Adipocyte (in vitro differentiated cells): ENCODE data around the gene UBE2O.

Experiments used
- DNase-seq: peaks from one replicate; pipeline ENCODE4 v3.0.0-alpha.2; 2015; ENCODE audit warnings: low read depth
- H3K27me3 ChIP-seq: replicated peaks from 2 replicates; pipeline ENCODE4 v1.7.0; 2013; ENCODE audit warnings: mild to moderate bottlenecking, low read length, moderate library complexity; ENCODE audit not compliant: control insufficient read depth, insufficient read depth
- H3K36me3 ChIP-seq: 2 replicates; pipeline ENCODE4 v1.7.0; 2013; ENCODE audit warnings: low read length, mild to moderate bottlenecking, moderate library complexity; ENCODE audit not compliant: control insufficient read depth, insufficient read depth, severe bottlenecking
- H3K4me1 ChIP-seq: 2 replicates; pipeline ENCODE4 v1.7.0; 2013; ENCODE audit warnings: mild to moderate bottlenecking, low read length, moderate library complexity; ENCODE audit not compliant: control insufficient read depth, insufficient read depth
- H3K4me3 ChIP-seq: 2 replicates; pipeline ENCODE4 v1.7.0; 2013; ENCODE audit warnings: mild to moderate bottlenecking, low read length, moderate library complexity
- H3K9ac ChIP-seq: 2 replicates; pipeline ENCODE4 v1.7.0; 2013; ENCODE audit warnings: mild to moderate bottlenecking, low read length, moderate library complexity
- H3K9me3 ChIP-seq: 2 replicates; pipeline ENCODE4 v1.7.0; 2013; ENCODE audit warnings: mild to moderate bottlenecking, low read length, moderate library complexity; ENCODE audit not compliant: control insufficient read depth

UBE2O gene

DNA sequence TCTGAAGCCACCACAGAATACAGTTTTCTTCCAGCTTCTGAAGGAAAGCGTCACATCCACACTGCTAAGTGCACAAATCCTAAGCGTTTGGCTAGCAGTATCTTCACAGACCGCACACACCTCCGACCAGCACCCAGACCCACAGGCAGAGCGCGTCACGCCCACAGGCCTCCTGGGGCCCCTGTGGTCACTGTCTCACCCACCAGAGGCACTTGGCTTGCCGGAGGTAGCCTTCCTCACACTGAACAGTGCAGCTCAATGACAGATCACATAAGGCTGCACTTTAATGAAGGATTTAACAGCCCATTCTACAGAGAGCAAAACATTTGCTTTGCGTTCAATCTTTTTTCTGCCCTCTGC, 47.4 kb downstream of the UBE2O start:
- DNase-seq: no peak
- Histone ChIP-seq H3K9ac (no peak overlapping the region), H3K36me3 (peaks cover 36% of the 10 kb centered on the region), H3K9me3 (no peaks in the 10 kb centered on the region), H3K4me3 (no peak overlapping the region), H3K4me1 (peaks cover 10% of the 10 kb centered on the region), H3K27me3 (no peaks in the 10 kb centered on the region)

DNA sequence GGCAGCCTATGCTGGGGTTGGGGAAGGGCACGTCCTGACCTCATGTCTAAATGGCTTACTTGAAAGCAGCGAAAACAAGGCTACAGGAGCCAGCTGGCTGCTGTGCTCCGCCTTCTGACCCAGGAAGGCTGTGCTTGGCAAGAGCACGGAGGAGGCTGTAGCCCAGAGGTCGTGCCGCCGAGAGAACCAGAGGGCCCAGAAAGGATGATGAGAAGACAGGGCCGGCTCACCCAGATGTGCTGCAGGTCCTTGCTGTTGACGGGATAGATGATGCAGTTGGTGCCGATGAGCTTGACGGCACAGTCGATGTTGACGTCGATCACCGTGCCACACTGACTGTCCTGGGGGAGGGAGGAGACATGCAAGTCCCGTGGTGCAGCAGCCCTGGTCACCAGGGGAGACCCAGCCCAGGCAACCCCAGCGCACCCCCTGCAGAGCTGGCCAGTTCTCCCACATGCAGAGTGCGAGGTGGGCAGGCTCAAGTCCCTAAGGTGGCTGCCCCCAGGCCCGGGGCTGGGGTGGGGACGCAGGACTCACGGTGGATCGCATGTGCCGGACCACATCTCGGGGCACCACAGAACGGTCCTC, 47.9 kb downstream of the UBE2O start:
- no peak overlapping the region for H3K9ac ChIP-seq
- no peak for DNase-seq

DNA sequence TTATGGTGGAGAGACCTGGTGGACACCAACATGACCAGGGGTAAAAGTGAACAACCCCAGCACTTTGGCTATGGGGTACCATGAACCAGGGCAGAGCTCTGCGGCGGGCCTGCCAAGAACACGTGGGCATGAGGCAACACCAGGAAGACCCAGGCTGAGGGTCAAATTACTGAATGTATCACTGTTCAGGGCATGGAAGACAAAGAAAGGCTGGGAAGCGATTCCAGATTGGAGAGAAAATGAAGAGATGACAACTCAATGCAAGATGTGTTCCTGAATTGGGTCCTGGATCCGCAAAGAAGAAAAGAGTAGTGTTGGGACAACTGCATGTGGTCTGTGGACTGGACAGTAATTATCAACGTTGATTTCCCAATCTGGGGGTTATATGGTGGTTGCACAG, 48.7 kb downstream of the UBE2O start:
- Histone ChIP-seq H3K36me3 (peaks cover 39% of the 10 kb centered on the region), H3K4me1 (peaks cover 10% of the 10 kb centered on the region), H3K9me3 (no peaks in the 10 kb centered on the region), H3K27me3 (no peaks in the 10 kb centered on the region), H3K9ac (no peak overlapping the region), H3K4me3 (no peak overlapping the region)
- DNase-seq: no peak

More for the DNA sequence above, 47.9 kb downstream of the UBE2O start:
- Histone ChIP-seq H3K9me3 (no peaks in the 10 kb centered on the region), H3K4me3 (no peak overlapping the region), H3K36me3 (peaks cover 36% of the 10 kb centered on the region), H3K27me3 (no peaks in the 10 kb centered on the region), H3K4me1 (peaks cover 10% of the 10 kb centered on the region)

DNA sequence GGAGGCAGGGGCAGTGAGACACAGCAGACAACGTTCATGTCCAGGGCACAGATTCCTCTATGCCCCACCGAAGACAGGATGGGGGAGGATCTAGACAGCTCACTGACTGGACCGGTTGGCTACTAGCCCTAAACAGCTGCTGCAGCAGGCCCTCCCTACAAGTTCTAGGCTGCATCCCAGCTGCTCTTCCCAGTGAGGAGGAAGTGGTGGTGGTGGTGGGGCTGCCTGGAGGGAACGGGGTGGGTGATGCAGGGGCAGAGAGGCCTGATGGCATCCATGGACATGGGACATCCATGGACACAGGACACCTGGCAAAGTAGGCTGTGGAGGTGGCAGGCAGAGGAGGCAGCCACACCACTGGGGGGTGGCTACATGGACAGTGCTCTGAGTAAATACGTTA, 50.2 kb downstream of the UBE2O start:
- Histone ChIP-seq H3K4me1 (peaks cover 10% of the 10 kb centered on the region), H3K9ac (no peak overlapping the region), H3K4me3 (no peak overlapping the region), H3K9me3 (no peaks in the 10 kb centered on the region), H3K36me3 (peaks cover 55% of the 10 kb centered on the region), H3K27me3 (no peaks in the 10 kb centered on the region)
- DNase-seq: no peak

DNA sequence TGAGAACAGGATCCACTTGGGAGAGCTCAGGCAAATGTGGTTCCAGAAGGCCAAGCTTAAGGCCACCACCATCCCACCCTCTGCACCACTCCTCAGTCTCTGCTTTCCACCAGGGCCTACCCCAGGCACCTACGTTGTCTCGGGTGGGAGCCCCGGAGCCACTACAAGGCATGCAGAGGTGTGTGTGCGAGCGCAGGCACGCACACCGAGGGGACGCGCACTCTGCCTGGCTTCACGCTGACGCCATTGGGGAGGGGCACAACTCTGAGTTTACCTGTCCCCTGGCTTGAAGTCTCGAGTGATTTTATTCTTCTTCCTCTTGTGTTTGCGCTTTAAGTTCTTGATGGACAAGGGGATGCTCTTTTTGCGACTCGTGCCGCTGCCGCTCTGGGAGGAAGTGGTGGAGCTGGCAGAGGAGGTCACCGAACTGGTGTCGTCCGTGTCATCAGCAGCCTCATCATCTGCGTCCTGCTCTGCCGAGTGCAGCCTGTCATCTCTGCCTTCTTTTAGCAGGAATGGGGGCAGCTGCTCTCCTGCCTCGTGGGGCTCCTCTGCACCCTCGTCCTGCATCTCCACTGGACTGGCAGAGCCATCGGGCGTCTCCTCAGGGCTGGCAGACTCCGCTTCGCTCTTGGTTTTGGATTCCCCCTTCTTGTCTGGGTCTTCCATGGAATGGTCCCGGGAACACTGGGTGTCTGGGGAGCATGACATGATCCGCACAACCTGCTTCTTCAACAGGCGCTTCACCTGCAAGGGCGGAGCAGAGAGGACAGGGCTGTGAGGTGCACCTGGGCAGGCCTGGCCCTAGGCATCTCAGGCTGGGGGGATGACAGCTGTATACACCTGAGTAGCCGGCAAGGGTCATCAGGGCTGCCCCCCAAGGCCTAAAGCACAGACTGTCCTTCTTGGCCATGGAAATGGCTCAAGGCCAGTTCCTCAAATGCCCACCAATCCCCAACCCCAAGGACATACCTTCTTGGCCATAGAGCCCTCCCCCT, 53.5 kb downstream of the UBE2O start:
- Histone ChIP-seq H3K9ac (no peak overlapping the region), H3K36me3 (peaks cover 79% of the 10 kb centered on the region), H3K9me3 (no peaks in the 10 kb centered on the region), H3K4me3 (no peak overlapping the region), H3K27me3 (no peaks in the 10 kb centered on the region), H3K4me1 (peaks cover 3% of the 10 kb centered on the region)
- DNase-seq: no peak

DNA sequence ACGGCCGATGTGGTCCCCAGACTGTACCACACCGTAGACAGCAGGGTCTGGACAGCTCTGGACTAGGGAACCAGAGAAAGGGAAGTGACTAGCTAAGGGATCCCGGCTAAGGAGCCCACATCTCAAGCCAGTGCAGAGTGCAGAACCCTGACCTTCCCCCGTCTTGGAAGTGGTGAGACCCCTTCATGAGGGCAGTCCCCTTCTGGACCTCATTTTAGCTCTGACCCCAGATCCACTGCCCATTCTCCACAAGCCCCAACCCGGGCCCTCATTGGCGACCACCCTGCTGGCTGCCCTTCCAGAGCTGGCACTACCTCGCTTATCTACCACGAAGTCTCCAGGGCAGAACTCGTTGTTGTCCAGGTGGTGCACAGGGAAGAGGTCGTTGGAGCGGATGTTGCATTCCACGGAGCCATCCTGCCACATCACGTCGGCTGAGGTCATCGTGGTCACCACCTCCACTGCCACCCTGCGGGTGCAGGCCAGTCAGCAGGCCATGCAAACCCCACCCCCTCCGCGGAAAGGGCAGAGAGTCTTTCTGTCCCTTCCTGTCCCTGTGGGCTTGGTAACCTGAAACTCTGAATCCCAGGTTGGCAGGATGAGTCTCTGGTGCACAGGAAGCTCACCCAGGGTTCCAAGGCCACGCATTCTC, 54.3 kb downstream of the UBE2O start:
- H3K4me3 ChIP-seq: no peak overlapping the region
- H3K9ac ChIP-seq: no peak overlapping the region
- no peaks in the 10 kb centered on the region for H3K4me1 ChIP-seq
- no peak for DNase-seq
- no peaks in the 10 kb centered on the region for H3K27me3 ChIP-seq
- no peaks in the 10 kb centered on the region for H3K9me3 ChIP-seq
- peaks cover 85% of the 10 kb centered on the region for H3K36me3 ChIP-seq

DNA sequence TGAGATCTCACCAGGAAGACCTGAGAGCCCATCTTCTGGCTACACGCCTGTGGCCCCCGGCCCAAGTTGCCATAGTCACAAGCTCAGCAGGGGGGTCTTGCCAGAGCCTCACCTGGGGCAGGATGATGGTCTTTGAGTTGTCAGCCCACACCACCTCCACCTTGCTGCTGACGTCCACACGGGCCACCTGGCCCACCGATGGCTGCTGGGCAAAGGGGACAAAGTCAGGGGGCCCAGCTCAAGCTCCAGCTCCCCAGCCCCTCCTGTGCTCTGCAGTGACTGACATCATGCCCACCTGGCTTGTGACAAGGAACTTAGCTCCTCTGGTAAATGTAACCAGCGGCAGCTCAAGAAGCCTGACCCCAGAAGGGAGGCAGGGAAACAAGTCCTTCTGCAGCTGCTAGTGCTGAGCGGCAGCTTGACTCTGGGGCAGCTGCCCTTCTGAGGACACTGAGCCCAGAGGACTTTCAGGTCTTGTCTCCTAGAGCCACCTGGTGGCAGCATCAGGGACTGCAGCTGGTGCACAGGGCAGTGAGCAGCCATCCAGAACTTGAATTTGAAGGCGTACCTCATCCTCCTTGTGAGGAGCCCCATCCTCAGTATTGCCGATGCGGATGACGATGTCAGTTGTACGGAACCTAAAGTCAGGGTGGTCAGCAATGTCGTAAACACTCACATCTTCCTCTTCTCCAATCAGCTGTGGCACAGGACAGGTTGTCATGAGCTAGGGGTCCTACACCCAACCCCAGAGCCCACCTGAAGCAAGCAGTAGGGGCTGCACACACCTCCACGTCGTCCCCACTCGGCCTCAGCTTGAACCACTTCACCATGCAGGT, 55.0 kb downstream of the UBE2O start:
- no peak overlapping the region for H3K9ac ChIP-seq
- H3K4me1 ChIP-seq: no peaks in the 10 kb centered on the region
- H3K9me3 ChIP-seq: no peaks in the 10 kb centered on the region
- DNase-seq: peak; percentile 93
- no peaks in the 10 kb centered on the region for H3K27me3 ChIP-seq
- H3K4me3 ChIP-seq: no peak overlapping the region
- peaks cover 79% of the 10 kb centered on the region for H3K36me3 ChIP-seq

DNA sequence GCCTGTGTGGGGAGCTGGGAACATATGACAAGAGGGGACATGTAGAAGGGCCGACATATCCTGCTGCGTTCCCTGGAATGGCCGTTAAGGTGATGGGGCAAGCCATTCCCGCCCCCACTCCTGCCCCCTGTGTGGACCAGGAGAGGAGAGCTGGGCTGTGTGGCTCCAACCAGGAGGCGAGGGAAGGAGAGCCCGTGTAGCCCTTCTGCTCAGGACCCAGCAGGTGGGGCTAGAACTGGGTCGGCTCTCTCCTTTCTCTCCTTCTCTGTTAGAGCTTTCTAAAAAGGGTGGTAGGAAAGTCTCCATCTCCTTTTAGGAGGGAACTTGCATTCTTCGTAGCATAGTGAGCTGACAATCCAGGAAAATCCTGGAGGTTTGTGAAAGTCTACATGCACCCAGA, 55.8 kb downstream of the UBE2O start:
- no peaks in the 10 kb centered on the region for H3K4me1 ChIP-seq
- no peaks in the 10 kb centered on the region for H3K27me3 ChIP-seq
- no peak overlapping the region for H3K4me3 ChIP-seq
- H3K36me3 ChIP-seq: peaks cover 72% of the 10 kb centered on the region
- DNase-seq: no peak
- no peaks in the 10 kb centered on the region for H3K9me3 ChIP-seq
- H3K9ac ChIP-seq: no peak overlapping the region

DNA sequence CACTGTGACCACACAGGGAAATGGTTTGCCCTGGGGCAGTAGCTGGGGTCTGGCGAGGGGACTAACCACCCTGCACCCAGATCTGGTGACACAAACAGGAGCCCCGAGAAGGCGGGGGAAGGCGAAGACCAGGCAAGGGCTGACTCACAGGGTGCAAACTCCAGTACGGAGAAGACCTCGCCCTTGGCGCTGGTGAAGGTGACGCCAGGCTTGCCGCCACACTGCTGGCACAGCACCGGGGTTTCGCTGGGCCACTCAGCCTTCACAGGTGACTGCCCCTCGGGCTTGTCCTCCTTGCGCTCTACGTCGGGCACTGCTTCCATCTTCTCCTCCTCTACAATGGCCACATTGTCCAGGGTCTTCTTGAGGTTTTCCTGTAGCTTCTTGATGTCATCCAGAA, 57.0 kb downstream of the UBE2O start:
- no peak overlapping the region for H3K4me3 ChIP-seq
- H3K4me1 ChIP-seq: no peaks in the 10 kb centered on the region
- H3K9me3 ChIP-seq: no peaks in the 10 kb centered on the region
- no peak for DNase-seq
- H3K9ac ChIP-seq: no peak overlapping the region
- H3K27me3 ChIP-seq: no peaks in the 10 kb centered on the region
- H3K36me3 ChIP-seq: peaks cover 72% of the 10 kb centered on the region

DNA sequence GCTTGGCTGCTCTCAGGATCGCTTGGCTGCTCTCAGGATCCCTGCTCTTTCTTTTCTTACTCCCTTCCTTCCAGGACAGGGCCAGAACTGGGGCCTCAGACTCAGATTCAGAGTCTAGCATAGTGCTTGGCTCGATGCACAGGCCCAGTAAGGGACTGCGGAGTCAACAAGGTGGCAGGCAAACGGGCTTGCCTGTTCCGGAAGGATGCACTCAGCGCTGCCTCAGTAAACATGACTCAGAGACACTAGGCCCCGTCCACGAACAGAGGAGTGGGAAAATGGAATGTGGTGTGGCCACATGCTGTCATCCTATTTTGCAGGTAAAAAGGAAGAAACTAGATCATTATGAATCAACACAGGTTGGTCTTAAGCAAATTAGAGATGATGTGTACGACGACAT, 58.8 kb downstream of the UBE2O start:
- Histone ChIP-seq H3K4me1 (no peaks in the 10 kb centered on the region), H3K9me3 (no peaks in the 10 kb centered on the region), H3K4me3 (no peak overlapping the region), H3K9ac (no peak overlapping the region), H3K36me3 (peaks cover 66% of the 10 kb centered on the region), H3K27me3 (no peaks in the 10 kb centered on the region)
- no peak for DNase-seq
